Measurements from ENCODE around the gene POM121C.
"Not testable (repeated sequence)": the region's sequence is repeated elsewhere in the genome, so short reads cannot be mapped to it uniquely, and the experiment has no call there.

POM121C gene

DNA sequence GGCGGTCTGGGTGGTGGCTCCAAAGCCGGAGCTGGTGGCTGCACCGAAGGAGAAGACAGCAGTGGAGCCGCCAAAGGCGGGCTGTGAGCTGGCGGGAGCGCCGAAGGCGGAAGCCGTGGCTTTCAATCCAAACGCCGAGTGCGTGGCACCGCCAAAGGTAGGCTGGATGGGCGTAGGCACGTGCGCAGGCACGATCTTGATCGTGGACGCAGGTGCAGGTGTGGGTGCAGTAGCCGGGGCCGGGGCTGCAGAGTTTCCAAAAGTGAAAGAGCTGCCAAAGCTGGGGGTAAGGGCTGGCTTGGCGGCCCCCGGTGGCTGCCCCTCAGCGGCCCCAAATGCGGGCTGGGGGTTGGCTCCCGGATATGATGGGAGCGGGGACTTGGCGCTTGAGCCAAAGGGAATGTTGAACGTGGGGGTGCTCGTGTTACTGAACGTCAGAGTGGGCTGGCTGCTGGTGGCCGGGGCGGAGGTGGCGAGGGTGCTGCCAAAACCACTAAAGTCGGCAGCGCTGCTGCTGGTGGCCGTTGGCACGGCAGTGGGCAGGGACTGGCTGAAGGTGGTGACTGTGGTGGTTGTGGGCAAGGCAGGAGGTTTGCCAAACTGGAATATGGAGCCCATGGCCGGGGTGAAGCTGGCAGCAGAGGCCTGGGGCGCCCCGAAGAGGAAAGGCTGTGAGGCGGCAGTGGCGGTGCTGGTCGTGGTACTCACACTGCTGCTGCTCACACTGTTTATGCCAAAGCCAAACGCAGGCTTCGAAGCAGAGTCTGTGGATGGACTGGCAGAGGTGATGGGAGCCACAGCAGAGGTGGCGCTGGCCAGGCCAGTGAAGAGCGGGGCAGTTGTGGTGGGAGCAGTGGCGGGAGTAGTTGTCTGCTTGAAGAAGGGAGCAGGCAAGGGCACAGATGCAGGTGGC is 64.0 kb downstream of the POM121C start:
- DNase-seq, result not testable (repeated sequence)

DNA sequence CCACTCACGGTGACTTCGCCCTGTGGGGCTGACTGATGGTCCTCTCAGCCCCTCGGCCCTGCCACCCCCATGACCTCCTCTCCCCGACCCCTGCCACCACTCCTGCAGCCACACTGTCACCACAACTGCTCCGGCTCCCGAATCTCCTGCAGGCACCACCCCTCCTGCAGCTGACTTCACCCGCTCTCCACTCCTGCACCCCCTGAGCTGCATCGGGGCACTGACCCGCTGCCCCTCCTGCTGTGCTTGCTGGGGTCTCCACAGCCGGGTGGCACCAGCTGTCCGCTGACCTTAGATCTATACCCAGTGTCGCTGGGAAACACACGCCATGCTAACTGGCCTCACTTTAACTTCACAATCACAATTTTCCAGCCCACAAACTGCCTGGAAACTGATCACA is 65.9 kb downstream of the POM121C start:
- not testable (repeated sequence) for DNase-seq

GRCh38 chr7:75419693-75420092 is 66.4 kb downstream of the POM121C start:
- DNase-seq, result not testable (repeated sequence)

GRCh38 chr7:75419210-75419609 is 66.9 kb downstream of the POM121C start:
- not testable (repeated sequence) for DNase-seq

DNA sequence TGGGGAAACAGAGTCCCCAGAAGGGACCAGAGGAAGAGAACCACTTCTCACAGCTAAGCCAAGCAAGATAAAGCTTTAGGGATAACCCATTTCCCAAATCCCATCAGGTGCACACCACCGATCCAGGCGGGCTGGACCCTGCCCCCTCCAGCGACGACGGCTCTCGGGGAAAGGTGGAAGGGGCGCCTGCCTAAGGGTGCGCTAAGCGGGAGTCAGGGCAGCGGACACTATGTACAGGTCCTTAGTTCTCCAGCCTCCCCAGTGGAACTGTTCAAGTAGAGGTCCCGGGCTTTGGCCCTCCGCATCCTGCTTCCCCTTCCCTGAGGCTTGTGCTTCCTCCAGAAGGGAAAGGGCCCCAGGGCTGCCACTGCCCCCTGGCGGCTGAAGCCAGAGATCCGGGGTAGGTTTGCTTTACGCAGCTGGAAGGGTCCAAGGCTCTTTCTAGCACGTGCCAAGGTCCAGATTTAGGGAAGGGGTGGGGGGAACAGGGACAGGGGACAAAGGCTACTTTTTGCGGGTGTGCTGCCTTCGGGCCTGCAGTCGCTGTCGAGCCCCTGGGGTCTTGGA is 67.7 kb downstream of the POM121C start:
- DNase-seq, result not testable (repeated sequence)

- DNase-seq, result not testable (repeated sequence)
Measured at GRCh38 chr7:75416787-75417186, 69.3 kb downstream of the POM121C start.

GRCh38 chr7:75415829-75416373 is 70.2 kb downstream of the POM121C start:
- not testable (repeated sequence) for DNase-seq

DNA sequence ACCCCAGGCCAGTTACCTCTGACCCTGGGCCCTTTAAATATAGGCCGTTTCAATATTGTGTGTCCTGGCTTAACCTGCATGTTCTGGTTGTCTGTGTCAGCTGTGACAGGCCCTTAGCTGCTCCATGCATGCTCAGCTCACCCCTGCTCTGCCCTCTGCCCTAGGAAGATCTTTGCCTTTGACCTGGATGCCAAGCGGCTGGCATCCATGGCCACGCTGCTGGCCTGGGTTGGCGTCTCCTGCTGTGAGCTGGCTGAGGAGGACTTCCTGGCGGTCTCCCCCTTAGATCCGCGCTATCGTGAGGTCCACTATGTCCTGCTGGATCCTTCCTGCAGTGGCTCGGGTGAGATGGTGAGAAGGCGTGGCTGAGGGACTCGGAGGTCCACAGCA is 70.7 kb downstream of the POM121C start:
- not testable (repeated sequence) for DNase-seq

- DNase-seq, result not testable (repeated sequence)
Measured at GRCh38 chr7:75414708-75415427, 71.2 kb downstream of the POM121C start.

DNA sequence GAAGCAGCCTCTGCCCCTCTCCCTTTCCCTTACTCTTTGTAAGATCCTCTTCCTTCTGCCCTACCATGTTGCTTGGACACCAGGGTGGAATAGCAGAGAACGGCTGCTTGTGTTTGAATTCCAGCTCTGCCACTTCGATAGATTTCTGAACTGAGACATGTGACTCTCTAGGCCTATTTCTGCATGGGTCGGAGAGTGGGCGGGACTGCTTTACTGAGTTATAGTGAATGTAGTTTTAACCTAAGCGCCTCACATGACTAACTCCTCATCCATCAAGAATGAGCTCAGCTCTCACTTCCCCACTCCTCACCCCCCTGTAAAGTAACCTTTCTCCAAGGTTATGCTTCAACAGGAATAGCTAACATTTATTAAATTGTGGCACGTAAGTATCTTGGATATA is 71.9 kb downstream of the POM121C start:
- DNase-seq, result not testable (repeated sequence)

DNA sequence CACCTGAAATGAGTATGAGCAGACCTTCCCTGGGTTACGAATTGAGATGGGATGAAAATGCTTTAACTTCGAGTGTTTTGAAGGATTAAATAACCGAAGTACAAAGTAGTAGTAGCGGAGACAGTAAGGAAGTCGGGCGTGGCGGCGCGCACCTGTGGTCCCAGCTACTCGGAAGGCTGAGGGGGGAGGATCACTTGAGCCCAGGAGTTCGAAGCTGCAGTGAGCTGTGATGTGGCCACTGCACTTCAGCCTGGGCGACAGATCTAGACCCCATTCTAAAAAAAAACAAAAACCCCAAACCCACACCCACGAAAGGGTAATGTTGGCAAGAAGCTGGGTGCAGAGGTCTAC is 75.3 kb downstream of the POM121C start:
- not testable (repeated sequence) for DNase-seq

GRCh38 chr7:75409880-75410822 is 75.9 kb downstream of the POM121C start:
- not testable (repeated sequence) for DNase-seq

DNA sequence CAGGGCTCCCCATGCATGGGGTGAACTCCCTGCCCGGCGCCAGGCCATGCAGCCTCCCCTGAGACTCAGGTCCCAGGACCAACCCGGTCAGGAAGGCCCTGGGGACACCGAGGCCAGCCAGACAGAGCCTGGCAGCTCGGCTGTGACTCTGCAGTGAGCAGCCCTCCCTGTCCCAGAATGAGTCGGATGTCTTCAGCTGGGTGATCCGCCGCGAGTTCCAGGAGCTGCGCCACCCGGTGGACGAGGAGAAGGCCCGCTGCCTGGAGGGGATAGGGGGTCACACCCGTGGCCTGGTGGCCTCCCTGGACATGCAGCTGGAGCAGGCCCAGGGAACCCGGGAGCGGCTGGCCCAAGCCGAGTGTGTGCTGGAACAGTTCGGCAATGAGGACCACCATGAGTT is 81.4 kb downstream of the POM121C start:
- not testable (repeated sequence) for DNase-seq

GRCh38 chr7:75403455-75404443 is 82.3 kb downstream of the POM121C start:
- not testable (repeated sequence) for DNase-seq

GRCh38 chr7:75400575-75400974 is 85.5 kb downstream of the POM121C start:
- not testable (repeated sequence) for DNase-seq

GRCh38 chr7:75398771-75399700 is 87.1 kb downstream of the POM121C start:
- DNase-seq, result not testable (repeated sequence)

DNA sequence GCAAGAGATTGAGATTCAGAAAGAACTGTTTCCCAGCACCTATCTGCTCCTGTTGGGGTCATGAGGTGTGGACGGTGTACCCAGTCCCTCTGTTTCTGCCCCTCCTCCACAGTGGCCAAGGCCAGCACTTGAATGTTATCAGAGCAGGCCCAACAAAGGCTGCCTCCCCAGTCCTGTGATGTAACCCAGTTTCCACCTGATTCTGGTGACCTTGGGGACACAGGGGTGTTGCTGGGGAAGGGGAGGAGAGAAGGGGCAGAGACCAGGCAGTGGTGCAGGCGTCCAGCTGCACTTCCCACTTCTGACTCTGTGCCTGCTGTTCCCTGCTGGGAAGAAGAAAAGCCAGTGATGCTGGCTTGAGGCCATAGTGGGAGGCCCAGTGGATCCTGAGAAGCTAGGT is 88.2 kb downstream of the POM121C start:
- DNase-seq, result not testable (repeated sequence)

- DNase-seq, result not testable (repeated sequence)
Measured at GRCh38 chr7:75395329-75395728, 90.8 kb downstream of the POM121C start, which contains the start of gene TRIM73. Gene TRIM73, plus strand, starts transcription at chr7:75395629. Its CDS starts 3,305 bp downstream, at chr7:75398934.

DNA sequence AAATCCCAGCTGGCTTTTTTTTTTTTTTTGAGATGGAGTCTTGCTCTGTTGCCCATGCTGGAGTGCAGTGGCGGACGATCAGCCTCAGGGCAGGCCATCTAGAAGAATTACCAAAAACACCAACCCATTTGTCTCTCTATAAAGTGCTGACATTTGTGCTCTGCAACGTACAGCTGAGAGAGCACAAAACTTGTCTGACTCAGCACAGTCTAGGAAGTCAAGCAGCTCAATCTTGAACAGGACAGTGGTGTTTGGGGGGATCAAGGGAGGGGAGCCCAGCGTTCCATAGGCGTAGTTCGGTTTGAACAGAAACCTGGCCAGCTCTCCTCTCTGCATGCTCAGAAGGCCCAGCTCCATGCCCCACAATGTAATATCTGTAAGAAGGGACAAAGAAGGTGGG is 92.9 kb downstream of the POM121C start:
- not testable (repeated sequence) for DNase-seq

All from NK-92 treated with Interleukin-12 subunit alpha and Interleukin-12 subunit beta, amount 100 ng/mL, for 24 hours (cell line).